ENCODE data around the gene ULK3. TPM values are rescaled to one million over a fixed set of nuclear protein-coding genes. Genes with fewer than 3 reads are reported as not detected.

Gene ULK3
- total RNA-seq, 2 donors from 2014 or later: 34.9 to 72.2 TPM

- H3K9me3 ChIP-seq: no peaks in the 10 kb centered on the region
- DNase-seq (ENCODE audit: low spot score) (peak; percentile 19), ATAC-seq (ENCODE audit: insufficient number of reproducible peaks, low FRiP score, low read depth) (peak; percentile 32)
- no peak overlapping the region for H3K27ac ChIP-seq
- TF ChIP-seq CTCF (IDR thresholded peaks at IDR 0.05): peak; percentile 96
- H3K27me3 ChIP-seq (replicated peaks; ENCODE audit: insufficient read depth): no peaks in the 10 kb centered on the region
- no peaks in the 10 kb centered on the region for H3K4me1 ChIP-seq (ENCODE audit: control insufficient read depth in 1 of 2, low read depth in 2 of 2)
- peaks cover 21% of the 10 kb centered on the region for H3K36me3 ChIP-seq
- H3K4me3 ChIP-seq: no peak overlapping the region
Measured at GRCh38 chr15:74799856-74800558, 42.9 kb downstream of the ULK3 start.

- Histone ChIP-seq H3K27ac (no peak overlapping the region), H3K9me3 (no peaks in the 10 kb centered on the region), H3K4me3 (no peak overlapping the region), H3K36me3 (peaks cover 21% of the 10 kb centered on the region), H3K27me3 (replicated peaks; ENCODE audit: insufficient read depth) (no peaks in the 10 kb centered on the region), H3K4me1 (ENCODE audit: control insufficient read depth in 1 of 2, low read depth in 2 of 2) (no peaks in the 10 kb centered on the region)
- TF ChIP-seq CTCF (IDR thresholded peaks at IDR 0.05): no peak
- DNase-seq (ENCODE audit: low spot score) (no peak), ATAC-seq (ENCODE audit: insufficient number of reproducible peaks, low FRiP score, low read depth) (no peak)
Measured at GRCh38 chr15:74799255-74799855, 43.6 kb downstream of the ULK3 start.

GRCh38 chr15:74798388-74799254 lies 44.3 kb downstream of the ULK3 start:
- TF ChIP-seq CTCF (IDR thresholded peaks at IDR 0.05): no peak
- H3K9me3 ChIP-seq: no peaks in the 10 kb centered on the region
- ATAC-seq (ENCODE audit: insufficient number of reproducible peaks, low FRiP score, low read depth): no peak
- H3K4me3 ChIP-seq: no peak overlapping the region
- no peak overlapping the region for H3K27ac ChIP-seq
- H3K36me3 ChIP-seq: peaks cover 18% of the 10 kb centered on the region
- no peaks in the 10 kb centered on the region for H3K4me1 ChIP-seq (ENCODE audit: control insufficient read depth in 1 of 2, low read depth in 2 of 2)
- DNase-seq (ENCODE audit: low spot score): no peak
- H3K27me3 ChIP-seq (replicated peaks; ENCODE audit: insufficient read depth): no peaks in the 10 kb centered on the region

GRCh38 chr15:74795966-74796625 lies 46.9 kb downstream of the ULK3 start:
- peaks cover 10 to 20% of the 10 kb centered on the region in 2 donors for H3K4me1 ChIP-seq (ENCODE audit: control insufficient read depth in 1 of 2, low read depth in 2 of 2)
- no peak overlapping the region for H3K4me3 ChIP-seq
- DNase-seq (ENCODE audit: low spot score): no peak
- no peak overlapping the region for H3K27ac ChIP-seq
- peaks cover 4% of the 10 kb centered on the region for H3K36me3 ChIP-seq
- no peaks in the 10 kb centered on the region for H3K9me3 ChIP-seq
- TF ChIP-seq CTCF (IDR thresholded peaks at IDR 0.05): no peak
- H3K27me3 ChIP-seq (replicated peaks; ENCODE audit: insufficient read depth): no peaks in the 10 kb centered on the region
- ATAC-seq (ENCODE audit: insufficient number of reproducible peaks, low FRiP score, low read depth): no peak

All from thoracic aorta (tissue), 2 donors.